K562 (cell line): ENCODE measurements around the gene CSNK1A1. TPM values are rescaled to one million over a fixed set of nuclear protein-coding genes. Genes with fewer than 3 reads are reported as not detected.
A peak's percentile ranks its signal among the peaks of the same experiment; 100 is the strongest.

Experiments
- DDX20 ChIP-seq: fragments of 450-650 bp; IDR thresholded peaks from 2 replicates; pipeline ENCODE4 v1.6.1; 2016; ENCODE audit warnings: missing genetic modification characterization, low read depth, mild to moderate bottlenecking, missing compliant biosample characterization, moderate library complexity
- MXI1 ChIP-seq: IDR thresholded peaks from 2 replicates; pipeline ENCODE4 v1.6.1; 2011; ENCODE audit warnings: low read depth, mild to moderate bottlenecking, improper control_type of control experiment, low read length
- NFATC3 ChIP-seq: fragments of 450-650 bp; IDR thresholded peaks from 2 replicates; pipeline ENCODE4 v1.6.1; 2017; ENCODE audit warnings: mild to moderate bottlenecking
- RERE ChIP-seq: sonication (generic); formaldehyde crosslinking; IDR thresholded peaks from 2 replicates; pipeline ENCODE4 v1.8.0; 2023; ENCODE audit warnings: missing genetic modification reagents, mild to moderate bottlenecking, borderline replicate concordance
- SNAPC5 ChIP-seq: fragments of 250-450 bp; sonication (Bioruptor Pico); IDR thresholded peaks from 2 replicates; pipeline ENCODE4 v1.8.0; 2021; ENCODE audit warnings: moderate library complexity, mild to moderate bottlenecking, inconsistent platforms
- TFAM ChIP-seq: fragments of 250-450 bp; sonication (Bioruptor Pico); conservative IDR thresholded peaks from 2 replicates; pipeline ENCODE4 v1.5.0; 2021; ENCODE audit warnings: mild to moderate bottlenecking, moderate library complexity
- TOE1 ChIP-seq, 2 experiments: fragments of 450-650 bp in 1 of 2; sonication (generic) in 1 of 2; formaldehyde crosslinking in 1 of 2; IDR thresholded peaks; 2 replicates each; pipeline versions ENCODE4 v1.7.1 to v1.8.0; 2016 to 2022; ENCODE audit warnings: borderline replicate concordance in 2 of 2, mild to moderate bottlenecking in 2 of 2, antibody characterized with exemption in 1 of 2, inconsistent platforms in 1 of 2, low read depth in 1 of 2, missing genetic modification reagents in 1 of 2, moderate library complexity in 1 of 2
- WHSC1 ChIP-seq: IDR thresholded peaks from one replicate; pipeline ENCODE4 v1.6.1; 2012; ENCODE audit warnings: low read length, control low read depth, inconsistent platforms
- ZFP36 ChIP-seq: fragments of 150-350 bp; IDR thresholded peaks from 2 replicates; pipeline ENCODE4 v1.6.1; 2018; ENCODE audit warnings: low read length, low read depth; ENCODE audit not compliant: partially characterized antibody
- ZNF24 ChIP-seq: fragments of 450-650 bp; IDR thresholded peaks from 2 replicates; pipeline ENCODE4 v1.6.1; 2016
- ZNF263 ChIP-seq: sonication (generic); formaldehyde crosslinking; IDR thresholded peaks from 2 replicates; pipeline ENCODE4 v1.8.0; 2022; ENCODE audit warnings: mild to moderate bottlenecking, missing genetic modification reagents, borderline replicate concordance
- ZNF347 ChIP-seq: fragments of 450-650 bp; formaldehyde crosslinking; IDR thresholded peaks from 2 replicates; pipeline ENCODE4 v1.4.0; 2020; ENCODE audit warnings: low read depth, mild to moderate bottlenecking, moderate library complexity
- ZNF445 ChIP-seq: fragments of 250-450 bp; sonication (Bioruptor Pico); IDR thresholded peaks from 2 replicates; pipeline ENCODE4 v1.4.0; 2020; ENCODE audit warnings: low read depth, mild to moderate bottlenecking, moderate library complexity
- ZSCAN29 ChIP-seq: fragments of 450-650 bp; IDR thresholded peaks from 2 replicates; pipeline ENCODE4 v1.6.1; 2017
- polyA plus RNA-seq, 8 experiments: library from polyadenylated mRNA; depleted of rRNA in 4 of 8; stranded (reverse) in 5 of 8; unstranded in 3 of 8; fragments of >200 nt; fragmentation: Nextera tagmentation in 2 of 8; fragmentation: Illumina TruSeq in 1 of 8; extraction: Ambion mirVana in 2 of 8; extraction: Trizol in 1 of 8; gene quantifications; 2 replicates each; pipeline versions ENCODE4 v1.2.1 to v1.2.3, GENCODE V29; 2011 to 2014; ENCODE audit warnings: inconsistent platforms in 1 of 8, missing spikeins in 1 of 8
- total RNA-seq, 7 experiments: library from RNA; depleted of rRNA in 6 of 7; stranded (reverse); fragments of >200 nt in 6 of 7; fragmentation: Illumina TruSeq in 2 of 7; extraction: Trizol in 2 of 7; gene quantifications; 2 replicates each; pipeline versions ENCODE4 v1.2.1 to v1.2.3, GENCODE V29; 2011 to 2021; ENCODE audit warnings: low replicate concordance in 1 of 7
- TF ChIP-seq, protein P1 (sequence below), 2 experiments: fragments of 450-650 bp; IDR thresholded peaks; 2 replicates each; pipeline ENCODE4 v1.6.1; 2016
- TF ChIP-seq, protein P2 (sequence below): fragments of 450-650 bp; IDR thresholded peaks from 2 replicates; pipeline ENCODE4 v1.6.1; 2016; ENCODE audit warnings: antibody characterized with exemption

Gene CSNK1A1
- total and polyA plus RNA-seq, 9 of the 15 experiments (the other 6 are each of a cell fraction or from before 2014, with no cell fraction given) = 49.1 to 196 (median 154) TPM

GRCh38 chr5:149456597-149457392, 94.4 kb downstream of the CSNK1A1 start (continued):
- TF ChIP-seq, protein P1, sequence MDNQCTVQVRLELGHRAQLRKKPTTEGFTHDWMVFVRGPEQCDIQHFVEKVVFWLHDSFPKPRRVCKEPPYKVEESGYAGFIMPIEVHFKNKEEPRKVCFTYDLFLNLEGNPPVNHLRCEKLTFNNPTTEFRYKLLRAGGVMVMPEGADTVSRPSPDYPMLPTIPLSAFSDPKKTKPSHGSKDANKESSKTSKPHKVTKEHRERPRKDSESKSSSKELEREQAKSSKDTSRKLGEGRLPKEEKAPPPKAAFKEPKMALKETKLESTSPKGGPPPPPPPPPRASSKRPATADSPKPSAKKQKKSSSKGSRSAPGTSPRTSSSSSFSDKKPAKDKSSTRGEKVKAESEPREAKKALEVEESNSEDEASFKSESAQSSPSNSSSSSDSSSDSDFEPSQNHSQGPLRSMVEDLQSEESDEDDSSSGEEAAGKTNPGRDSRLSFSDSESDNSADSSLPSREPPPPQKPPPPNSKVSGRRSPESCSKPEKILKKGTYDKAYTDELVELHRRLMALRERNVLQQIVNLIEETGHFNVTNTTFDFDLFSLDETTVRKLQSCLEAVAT (IDR thresholded peaks at IDR 0.05) = peak; percentile 94
- peak; percentile 90 for TF ChIP-seq NFATC3
- peak; percentile 9 for TF ChIP-seq ZFP36
- no peak for TF ChIP-seq ZNF263 (CRISPR knock-in tag)
- TF ChIP-seq, protein P2, sequence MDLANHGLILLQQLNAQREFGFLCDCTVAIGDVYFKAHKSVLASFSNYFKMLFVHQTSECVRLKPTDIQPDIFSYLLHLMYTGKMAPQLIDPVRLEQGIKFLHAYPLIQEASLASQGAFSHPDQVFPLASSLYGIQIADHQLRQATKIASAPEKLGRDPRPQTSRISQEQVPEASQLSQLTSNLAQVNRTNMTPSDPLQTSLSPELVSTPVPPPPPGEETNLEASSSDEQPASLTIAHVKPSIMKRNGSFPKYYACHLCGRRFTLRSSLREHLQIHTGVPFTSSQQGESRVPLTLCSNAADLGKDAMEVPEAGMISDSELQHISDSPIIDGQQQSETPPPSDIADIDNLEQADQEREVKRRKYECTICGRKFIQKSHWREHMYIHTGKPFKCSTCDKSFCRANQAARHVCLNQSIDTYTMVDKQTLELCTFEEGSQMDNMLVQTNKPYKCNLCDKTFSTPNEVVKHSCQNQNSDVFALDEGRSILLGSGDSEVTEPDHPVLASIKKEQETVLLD = peak; percentile 91
- peak; percentile 49; the same call in 1 of the 2 replicates for TF ChIP-seq DDX20
- peak; percentile 20; the same call in 1 of the 2 replicates for TF ChIP-seq ZNF24
- TF ChIP-seq ZNF445 (CRISPR knock-in tag) = no peak
- peak; percentile 76 for TF ChIP-seq TOE1 (IDR thresholded peaks at IDR 0.05; ENCODE audit: borderline replicate concordance)
- TF ChIP-seq TOE1 (CRISPR knock-in tag; IDR thresholded peaks at IDR 0.05; ENCODE audit: borderline replicate concordance, low read depth) = no peak
- TF ChIP-seq ZSCAN29 = no peak
- no peak for TF ChIP-seq SNAPC5 (CRISPR knock-in tag)
- no peak for TF ChIP-seq TFAM
- no peak for TF ChIP-seq RERE (CRISPR knock-in tag)
- no peak for TF ChIP-seq WHSC1
- TF ChIP-seq MXI1 = peak; percentile 68; the same call in 1 of the 2 replicates
- no peak for TF ChIP-seq ZNF347 (CRISPR knock-in tag)
